GM12872 (cell line): ENCODE results near the gene TIRAP.
A peak's percentile ranks its signal among the peaks of the same experiment; 100 is the strongest.

Experiments
- CTCF ChIP-seq: IDR thresholded peaks from 3 replicates; pipeline ENCODE4 v1.5.1; 2011; ENCODE audit warnings: low read depth, mild to moderate bottlenecking, low read length, moderate library complexity; ENCODE audit not compliant: insufficient read depth

TIRAP gene

GRCh38 chr11:126307706-126308105, 24.8 kb downstream of the TIRAP start:
- peak; percentile 33; the same call in 1 of the 3 replicates for TF ChIP-seq CTCF

GRCh38 chr11:126308271-126308671, 25.4 kb downstream of the TIRAP start:
- TF ChIP-seq CTCF = no peak

GRCh38 chr11:126310200-126310991, 27.5 kb downstream of the TIRAP start:
- peak; percentile 90 for TF ChIP-seq CTCF

- TF ChIP-seq CTCF = no peak
These were observed 28.1 kb downstream of the TIRAP start for GRCh38 chr11:126310992-126311310.

GRCh38 chr11:126311401-126312291, 28.8 kb downstream of the TIRAP start:
- TF ChIP-seq CTCF = no peak

- no peak for TF ChIP-seq CTCF
These were observed 30.1 kb downstream of the TIRAP start for GRCh38 chr11:126312961-126313360.

- TF ChIP-seq CTCF = no peak
These were observed 30.9 kb downstream of the TIRAP start for GRCh38 chr11:126313826-126314225.
